SK-N-SH treated with all-trans-retinoic acid at 6 μM for 48 hours (cell line): ENCODE results near the gene PTH1R.

Experiments used
- ATAC-seq: fragments of 200-7000 bp; cut with Tn5 transposase; 3 replicates; pipeline ENCODE4 v1.9.1; 2020; ENCODE audit warnings: mild to moderate bottlenecking, moderate library complexity
- ARNTL ChIP-seq: fragments of 450-650 bp; formaldehyde crosslinking; IDR thresholded peaks from 2 replicates; pipeline ENCODE4 v1.5.0; 2020; ENCODE audit warnings: low read depth, mild to moderate bottlenecking, moderate library complexity, borderline replicate concordance
- BACH2 ChIP-seq: fragments of 250-450 bp; sonication (Bioruptor Pico); IDR thresholded peaks from 2 replicates; pipeline ENCODE4 v1.9.0; 2021; ENCODE audit warnings: mild to moderate bottlenecking, borderline replicate concordance
- CREB5 ChIP-seq: fragments of 250-450 bp; sonication (Bioruptor Pico); IDR thresholded peaks from 2 replicates; pipeline ENCODE4 v1.5.1; 2020; ENCODE audit warnings: low read depth, mild to moderate bottlenecking, moderate library complexity
- CSRNP3 ChIP-seq: fragments of 250-450 bp; sonication (Bioruptor Pico); IDR thresholded peaks from 2 replicates; pipeline ENCODE4 v1.5.1; 2021; ENCODE audit warnings: mild to moderate bottlenecking, moderate library complexity
- ESRRG ChIP-seq: fragments of 250-450 bp; sonication (Bioruptor Pico); IDR thresholded peaks from 2 replicates; pipeline ENCODE4 v1.6.1; 2021; ENCODE audit warnings: mild to moderate bottlenecking
- GLIS3 ChIP-seq: fragments of 250-450 bp; sonication (Bioruptor Pico); IDR thresholded peaks from 2 replicates; pipeline ENCODE4 v1.5.0; 2020; ENCODE audit warnings: mild to moderate bottlenecking, moderate library complexity
- ISL1 ChIP-seq: fragments of 250-450 bp; sonication (Bioruptor Pico); IDR thresholded peaks from 2 replicates; pipeline ENCODE4 v2.1.2; 2022; ENCODE audit warnings: mild to moderate bottlenecking, moderate library complexity
- OSR1 ChIP-seq: fragments of 250-450 bp; sonication (Bioruptor Pico); IDR thresholded peaks from 2 replicates; pipeline ENCODE4 v1.8.0; 2022; ENCODE audit warnings: moderate library complexity, mild to moderate bottlenecking, inconsistent platforms
- PATZ1 ChIP-seq: fragments of 250-450 bp; sonication (Bioruptor Pico); IDR thresholded peaks from 2 replicates; pipeline ENCODE4 v1.8.0; 2020; ENCODE audit warnings: mild to moderate bottlenecking, moderate library complexity, borderline replicate concordance
- POU6F1 ChIP-seq: fragments of 250-450 bp; sonication (Bioruptor Pico); IDR thresholded peaks from 2 replicates; pipeline ENCODE4 v1.8.0; 2021; ENCODE audit warnings: low read depth, mild to moderate bottlenecking, moderate library complexity, borderline replicate concordance
- RARB ChIP-seq: fragments of 250-450 bp; sonication (Bioruptor Pico); IDR thresholded peaks from 2 replicates; pipeline ENCODE4 v1.8.0; 2021; ENCODE audit warnings: mild to moderate bottlenecking, moderate library complexity
- TCF4 ChIP-seq: fragments of 250-450 bp; sonication (Bioruptor Pico); IDR thresholded peaks from 2 replicates; pipeline ENCODE4 v1.8.0; 2021; ENCODE audit warnings: mild to moderate bottlenecking, moderate library complexity, borderline replicate concordance
- TOX ChIP-seq: fragments of 250-450 bp; sonication (Bioruptor Pico); IDR thresholded peaks from 2 replicates; pipeline ENCODE4 v1.8.0; 2021; ENCODE audit warnings: mild to moderate bottlenecking, moderate library complexity, borderline replicate concordance
- TSHZ2 ChIP-seq: fragments of 250-450 bp; sonication (Bioruptor Pico); IDR thresholded peaks from 2 replicates; pipeline ENCODE4 v1.5.0; 2020; ENCODE audit warnings: mild to moderate bottlenecking, moderate library complexity
- ZC3H10 ChIP-seq: fragments of 250-450 bp; sonication (Bioruptor Pico); IDR thresholded peaks from 2 replicates; pipeline ENCODE4 v1.5.1; 2021; ENCODE audit warnings: mild to moderate bottlenecking, moderate library complexity
- ZFP30 ChIP-seq: fragments of 450-650 bp; formaldehyde crosslinking; IDR thresholded peaks from 2 replicates; pipeline ENCODE4 v1.5.0; 2022; ENCODE audit warnings: mild to moderate bottlenecking, moderate library complexity
- ZNF565 ChIP-seq: fragments of 450-650 bp; formaldehyde crosslinking; conservative IDR thresholded peaks from 2 replicates; pipeline ENCODE4 v1.5.0; 2020; ENCODE audit warnings: low read depth, mild to moderate bottlenecking, moderate library complexity
- ZNF70 ChIP-seq: fragments of 450-650 bp; formaldehyde crosslinking; IDR thresholded peaks from 2 replicates; pipeline ENCODE4 v1.5.0; 2020; ENCODE audit warnings: mild to moderate bottlenecking, moderate library complexity
- ZNF8 ChIP-seq: fragments of 450-650 bp; formaldehyde crosslinking; IDR thresholded peaks from 2 replicates; pipeline ENCODE4 v1.5.0; 2020; ENCODE audit warnings: mild to moderate bottlenecking, moderate library complexity

Gene PTH1R

GRCh38 chr3:46857485-46858341 is 19.8 kb upstream of the PTH1R start:
- ATAC-seq: no peak
- no peak for TF ChIP-seq CSRNP3
- TF ChIP-seq ZNF8 (CRISPR knock-in tag): no peak
- TF ChIP-seq OSR1: no peak
- TF ChIP-seq ESRRG: no peak
- no peak for TF ChIP-seq PATZ1
- TF ChIP-seq CREB5 (CRISPR knock-in tag): no peak
- TF ChIP-seq ARNTL: no peak
- TF ChIP-seq TSHZ2: no peak
- no peak for TF ChIP-seq ISL1 (CRISPR knock-in tag)
- no peak for TF ChIP-seq ZNF565 (CRISPR knock-in tag)
- TF ChIP-seq BACH2 (CRISPR knock-in tag): no peak
- no peak for TF ChIP-seq ZFP30 (CRISPR knock-in tag)
- no peak for TF ChIP-seq ZC3H10 (CRISPR knock-in tag)
- TF ChIP-seq POU6F1 (CRISPR knock-in tag): no peak
- TF ChIP-seq ZNF70 (CRISPR knock-in tag): no peak
- TF ChIP-seq TCF4 (CRISPR knock-in tag): no peak
- TF ChIP-seq RARB: no peak
- TF ChIP-seq GLIS3 (CRISPR knock-in tag): no peak

GRCh38 chr3:46858456-46858855 is 19.1 kb upstream of the PTH1R start:
- ATAC-seq: no peak
- TF ChIP-seq ESRRG: no peak
- no peak for TF ChIP-seq POU6F1 (CRISPR knock-in tag)
- no peak for TF ChIP-seq ISL1 (CRISPR knock-in tag)
- TF ChIP-seq CREB5 (CRISPR knock-in tag): no peak
- TF ChIP-seq ZNF565 (CRISPR knock-in tag): no peak
- TF ChIP-seq CSRNP3: no peak
- no peak for TF ChIP-seq ZFP30 (CRISPR knock-in tag)
- TF ChIP-seq PATZ1: no peak
- TF ChIP-seq BACH2 (CRISPR knock-in tag): no peak
- TF ChIP-seq TOX: no peak
- no peak for TF ChIP-seq RARB
- TF ChIP-seq ZC3H10 (CRISPR knock-in tag): no peak
- no peak for TF ChIP-seq ZNF70 (CRISPR knock-in tag)
